HG03354 (cell line): ENCODE results near the gene XNDC1N.

ENCODE experiments used
- ATAC-seq: cut with Tn5 transposase; IDR thresholded peaks from one replicate; pipeline ENCODE4 v1.9.1; 2021; ENCODE audit warnings: mild to moderate bottlenecking; ENCODE audit not compliant: unreplicated experiment, poor library complexity, severe bottlenecking

XNDC1N gene

GRCh38 chr11:71927820-71928736 is at the start of gene XNDC1N:
Gene XNDC1N, minus strand, starts transcription at chr11:71928594. Its CDS starts 5,241 bp downstream, at chr11:71923353.
- peak; percentile 77 for ATAC-seq

GRCh38 chr11:71977743-71978418 is 49.5 kb upstream of the XNDC1N start:
- no peak for ATAC-seq

- no peak for ATAC-seq
Measured at GRCh38 chr11:71977090-71977489, 48.7 kb upstream of the XNDC1N start.

- no peak for ATAC-seq
Measured at GRCh38 chr11:71976551-71976950, 48.2 kb upstream of the XNDC1N start.

- ATAC-seq, result no peak
Measured at GRCh38 chr11:71971680-71972079, 43.3 kb upstream of the XNDC1N start.

- no peak for ATAC-seq
Measured at GRCh38 chr11:71964641-71965040, 36.2 kb upstream of the XNDC1N start.

GRCh38 chr11:71963468-71963867 is 35.1 kb upstream of the XNDC1N start:
- ATAC-seq, result no peak

GRCh38 chr11:71962428-71963038 is 34.1 kb upstream of the XNDC1N start:
- peak; percentile 77 for ATAC-seq

- ATAC-seq, result no peak
Measured at GRCh38 chr11:71955898-71956456, 27.6 kb upstream of the XNDC1N start.

- ATAC-seq, result no peak
Measured at GRCh38 chr11:71951741-71952310, 23.4 kb upstream of the XNDC1N start.

GRCh38 chr11:71949034-71949433 is 20.6 kb upstream of the XNDC1N start:
- no peak for ATAC-seq

- ATAC-seq, result no peak
Measured at GRCh38 chr11:71948314-71949027, 20.1 kb upstream of the XNDC1N start.

GRCh38 chr11:71947498-71947897 is 19.1 kb upstream of the XNDC1N start:
- no peak for ATAC-seq

- ATAC-seq, result no peak
Measured at GRCh38 chr11:71946144-71946571, 17.8 kb upstream of the XNDC1N start.

GRCh38 chr11:71940561-71941219 is 12.3 kb upstream of the XNDC1N start:
- no peak for ATAC-seq

- ATAC-seq, result no peak
Measured at GRCh38 chr11:71937826-71938225, 9.4 kb upstream of the XNDC1N start.

GRCh38 chr11:71936825-71937224 is 8.4 kb upstream of the XNDC1N start:
- no peak for ATAC-seq

- no peak for ATAC-seq
Measured at GRCh38 chr11:71935338-71935925, 7.0 kb upstream of the XNDC1N start.
